SK-N-SH (cell line): ENCODE results near the gene GPD2. TPM values are rescaled to one million over a fixed set of nuclear protein-coding genes. Genes with fewer than 3 reads are reported as not detected.

Experiments
- CTCF ChIA-PET: fragments of 300-600, 350-600 bp; formaldehyde crosslinking; extraction: SDS; loops from one replicate; lab custom pipeline; 2021; lab: Yijun Ruan, JAX
- POLR2A ChIA-PET: fragments of 350-600 bp; sonication (Branson Sonifier 250); formaldehyde crosslinking; extraction: SDS; loops from one replicate; lab custom pipeline; 2020; ENCODE audit warnings: antibody characterized with exemption, inconsistent platforms; lab: Yijun Ruan, JAX
- DNase-seq: peaks from one replicate; pipeline ENCODE4 v3.0.0; 2012
- H2AFZ ChIP-seq: fragments of 200-600 bp; sonication (generic); 2 replicates; pipeline ENCODE4 v1.8.1; 2016; ENCODE audit warnings: antibody characterized with exemption, mild to moderate bottlenecking, low read depth
- H3F3A ChIP-seq: fragments of 200-600 bp; sonication (generic); replicated peaks from 2 replicates; pipeline ENCODE3; 2016; ENCODE audit warnings: antibody characterized with exemption, mild to moderate bottlenecking; ENCODE audit not compliant: insufficient read depth
- H3K27ac ChIP-seq, 2 experiments: fragments of 200-500 bp in 1 of 2; fragments of 200-600 bp in 1 of 2; sonication (Bioruptor generic) in 1 of 2; sonication (generic), shearing (Covaris generic) in 1 of 2; 2 replicates each; pipeline versions ENCODE4 v1.5.1 to v1.6.1; 2014 to 2016; ENCODE audit warnings: low read depth in 2 of 2, inconsistent platforms in 1 of 2, low read length in 1 of 2, mild to moderate bottlenecking in 1 of 2, mixed read lengths in 1 of 2
- H3K27me3 ChIP-seq: fragments of 200-600 bp; sonication (generic), shearing (Covaris generic); 2 replicates; pipeline ENCODE4 v1.6.1; 2016; ENCODE audit warnings: mixed run types; ENCODE audit not compliant: insufficient read depth
- H3K36me3 ChIP-seq, 2 experiments: fragments of 200-500 bp in 1 of 2; fragments of 200-600 bp in 1 of 2; sonication (Bioruptor generic) in 1 of 2; sonication (generic) in 1 of 2; replicated peaks in 1 of 2; 2 replicates each; pipeline versions ENCODE3 to v1.5.1; 2014 to 2016; ENCODE audit warnings: low read length in 1 of 2, mild to moderate bottlenecking in 1 of 2; ENCODE audit not compliant: insufficient read depth in 2 of 2, control insufficient read depth in 1 of 2
- H3K4me1 ChIP-seq, 2 experiments: fragments of 200-500 bp in 1 of 2; fragments of 200-600 bp in 1 of 2; sonication (Bioruptor generic) in 1 of 2; sonication (generic), shearing (Covaris generic) in 1 of 2; 2 replicates each; pipeline versions ENCODE4 v1.5.1 to v1.6.1; 2014 to 2016; ENCODE audit warnings: low read depth in 1 of 2, low read length in 1 of 2, mixed run types in 1 of 2; ENCODE audit not compliant: insufficient read depth in 2 of 2, control insufficient read depth in 1 of 2
- H3K4me2 ChIP-seq: fragments of 200-600 bp; sonication (generic), shearing (Covaris generic); 2 replicates; pipeline ENCODE4 v1.6.1; 2017; ENCODE audit warnings: mixed run types
- H3K4me3 ChIP-seq, 2 experiments: fragments of 200-500 bp in 1 of 2; fragments of 200-600 bp in 1 of 2; sonication (Bioruptor generic) in 1 of 2; sonication (generic), shearing (Covaris generic) in 1 of 2; 2 replicates each; pipeline versions ENCODE4 v1.5.1 to v1.8.1; 2014 to 2016; ENCODE audit warnings: low read depth in 2 of 2, inconsistent platforms in 1 of 2, low read length in 1 of 2, mild to moderate bottlenecking in 1 of 2, mixed read lengths in 1 of 2, moderate library complexity in 1 of 2
- H3K79me2 ChIP-seq: fragments of 200-600 bp; sonication (generic); 2 replicates; pipeline ENCODE4 v1.8.1; 2017; ENCODE audit warnings: mild to moderate bottlenecking; ENCODE audit not compliant: insufficient read depth
- H3K9ac ChIP-seq: fragments of 200-600 bp; sonication (generic); 2 replicates; pipeline ENCODE4 v1.6.1; 2017; ENCODE audit warnings: mixed run types
- H3K9me2 ChIP-seq: fragments of 200-600 bp; sonication (generic); 2 replicates; pipeline ENCODE4 v1.6.1; 2017; ENCODE audit warnings: mixed run types
- H3K9me3 ChIP-seq: fragments of 200-600 bp; sonication (generic); 2 replicates; pipeline ENCODE4 v1.6.1; 2017; ENCODE audit warnings: mixed run types, mild to moderate bottlenecking, moderate library complexity
- H4K20me1 ChIP-seq: fragments of 200-600 bp; sonication (generic); 2 replicates; pipeline ENCODE4 v1.6.1; 2017; ENCODE audit warnings: mild to moderate bottlenecking, mixed run types; ENCODE audit not compliant: insufficient read depth
- CHD2 ChIP-seq: fragments of 150-350 bp; IDR thresholded peaks from 2 replicates; pipeline ENCODE4 v1.6.1; 2018; ENCODE audit warnings: low read length; ENCODE audit not compliant: partially characterized antibody
- CTCF ChIP-seq: fragments of 200-600 bp; sonication (generic); IDR thresholded peaks from 2 replicates; pipeline ENCODE4 v1.6.1; 2017; ENCODE audit warnings: antibody characterized with exemption, mild to moderate bottlenecking, moderate library complexity
- ELF1 ChIP-seq: IDR thresholded peaks from 2 replicates; pipeline ENCODE4 v1.4.0; 2012
- EP300 ChIP-seq, 2 experiments: IDR thresholded peaks; 2 replicates each; pipeline versions ENCODE4 v1.4.0 to v1.6.1; 2012; ENCODE audit warnings: borderline replicate concordance in 1 of 2, low read depth in 1 of 2, low read length in 1 of 2
- EZH2phosphoT487 ChIP-seq: fragments of 200-600 bp; sonication (generic); IDR thresholded peaks from 2 replicates; pipeline ENCODE4 v1.6.1; 2017; ENCODE audit warnings: low read depth, mixed run types, mild to moderate bottlenecking, antibody characterized with exemption, moderate library complexity, borderline replicate concordance
- FOXJ3 ChIP-seq: sonication (generic); formaldehyde crosslinking; IDR thresholded peaks from 2 replicates; pipeline ENCODE4 v1.5.1; 2020; ENCODE audit warnings: mild to moderate bottlenecking, missing genetic modification reagents
- GATA2 ChIP-seq: sonication (generic); formaldehyde crosslinking; IDR thresholded peaks from 2 replicates; pipeline ENCODE4 v1.5.0; 2020; ENCODE audit warnings: mild to moderate bottlenecking, missing genetic modification reagents
- JUND ChIP-seq: IDR thresholded peaks from 2 replicates; pipeline ENCODE4 v1.4.0; 2012
- MEF2A ChIP-seq: IDR thresholded peaks from 2 replicates; pipeline ENCODE4 v1.4.0; 2012; ENCODE audit warnings: low read depth, borderline replicate concordance
- MXI1 ChIP-seq: IDR thresholded peaks from 2 replicates; pipeline ENCODE4 v1.6.1; 2012; ENCODE audit warnings: mild to moderate bottlenecking, low read depth, low read length, improper control_type of control experiment
- PBX3 ChIP-seq: IDR thresholded peaks from 2 replicates; pipeline ENCODE4; 2012
- POLR2AphosphoS5 ChIP-seq: IDR thresholded peaks from 2 replicates; pipeline ENCODE4 v1.6.1; 2012; ENCODE audit warnings: low read depth, low read length
- RAD21 ChIP-seq: IDR thresholded peaks from 2 replicates; pipeline ENCODE4 v1.6.1; 2012; ENCODE audit warnings: mild to moderate bottlenecking, low read length
- REST ChIP-seq: IDR thresholded peaks from 2 replicates; pipeline ENCODE4 v1.6.1; 2012; ENCODE audit warnings: mild to moderate bottlenecking, low read depth, low read length, moderate library complexity
- SIN3A ChIP-seq: IDR thresholded peaks from 2 replicates; pipeline ENCODE4 v1.6.1; 2012; ENCODE audit warnings: low read depth, mild to moderate bottlenecking, low read length, moderate library complexity, borderline replicate concordance
- SMC3 ChIP-seq: IDR thresholded peaks from 2 replicates; pipeline ENCODE4 v1.6.1; 2012; ENCODE audit warnings: low read depth, low read length, improper control_type of control experiment
- USF2 ChIP-seq: fragments of 150-350 bp; IDR thresholded peaks from 2 replicates; pipeline ENCODE4 v1.6.1; 2017; ENCODE audit warnings: antibody characterized with exemption, low read length, low read depth, borderline replicate concordance
- WGBS: methylation state at CpG from one replicate; pipeline ENCODE4 v1.1.6; 2017; ENCODE audit warnings: low lambda C conversion rate; 5-methylcytosine and 5-hydroxymethylcytosine counted together
- polyA plus RNA-seq, 3 experiments: library from polyadenylated mRNA; depleted of rRNA; stranded (reverse); fragments of >200 nt; gene quantifications; 2 replicates each; pipeline ENCODE4 v1.2.3, GENCODE V29; 2012

Gene GPD2
- polyA plus RNA-seq, 1 of the 3 experiments (the other 2 are of a cell fraction), result 4.8 TPM

- H3F3A ChIP-seq, result no peaks in the 10 kb centered on the region
- POLR2A ChIA-PET, result no interaction called here
- no peaks in the 10 kb centered on the region for H3K79me2 ChIP-seq
- no peaks in the 10 kb centered on the region for H3K9me3 ChIP-seq
- H3K4me3 ChIP-seq, result no peak overlapping the region
- H3K9me2 ChIP-seq, result no peaks in the 10 kb centered on the region
- no peaks in the 10 kb centered on the region for H3K27me3 ChIP-seq
- TF ChIP-seq RAD21 (no peak), ELF1 (no peak), GATA2 (CRISPR knock-in tag) (no peak), MEF2A (no peak), MXI1 (no peak), USF2 (no peak), FOXJ3 (CRISPR knock-in tag) (no peak), POLR2AphosphoS5 (no peak), PBX3 (no peak), JUND (no peak), CHD2 (no peak), REST (no peak), CTCF (no peak), EZH2phosphoT487 (no peak), SIN3A (no peak), SMC3 (no peak), EP300 (IDR thresholded peaks at IDR 0.05; ENCODE audit: borderline replicate concordance in 1 of 2, low read depth in 1 of 2, low read length in 1 of 2) (no peak)
- no peak overlapping the region for H3K9ac ChIP-seq
- WGBS, result 89% methylated on average over 5 of the region's 5 CpGs
- CTCF ChIA-PET, result no interaction called here
- H3K4me1 ChIP-seq, result no peaks in the 10 kb centered on the region; a peak in 1 of 4 replicates
- no peak overlapping the region for H3K4me2 ChIP-seq
- no peaks in the 10 kb centered on the region for H4K20me1 ChIP-seq
- DNase-seq, result no peak
- H3K36me3 ChIP-seq, result peaks cover 0 to 2% of the 10 kb centered on the region in 2 experiments
- H3K27ac ChIP-seq, result no peak overlapping the region
- H2AFZ ChIP-seq, result no peak overlapping the region
These were observed 129.0 kb downstream of the GPD2 start for GRCh38 chr2:156565066-156565710.
